Loucy (cell line): Measurements from ENCODE around the gene BRD2.

Experiments used
- EZH2phosphoT487 ChIP-seq: fragments of 200-600 bp; IDR thresholded peaks from 2 replicates; pipeline ENCODE4 v1.6.1; 2018; ENCODE audit warnings: antibody characterized with exemption, mild to moderate bottlenecking, moderate library complexity, borderline replicate concordance
- TF ChIP-seq, protein P1 (sequence below): fragments of 200-600 bp; sonication (generic); conservative IDR thresholded peaks from 2 replicates; pipeline ENCODE4 v1.5.1; 2014; ENCODE audit warnings: mild to moderate bottlenecking, antibody characterized with exemption, low read length

DNA sequence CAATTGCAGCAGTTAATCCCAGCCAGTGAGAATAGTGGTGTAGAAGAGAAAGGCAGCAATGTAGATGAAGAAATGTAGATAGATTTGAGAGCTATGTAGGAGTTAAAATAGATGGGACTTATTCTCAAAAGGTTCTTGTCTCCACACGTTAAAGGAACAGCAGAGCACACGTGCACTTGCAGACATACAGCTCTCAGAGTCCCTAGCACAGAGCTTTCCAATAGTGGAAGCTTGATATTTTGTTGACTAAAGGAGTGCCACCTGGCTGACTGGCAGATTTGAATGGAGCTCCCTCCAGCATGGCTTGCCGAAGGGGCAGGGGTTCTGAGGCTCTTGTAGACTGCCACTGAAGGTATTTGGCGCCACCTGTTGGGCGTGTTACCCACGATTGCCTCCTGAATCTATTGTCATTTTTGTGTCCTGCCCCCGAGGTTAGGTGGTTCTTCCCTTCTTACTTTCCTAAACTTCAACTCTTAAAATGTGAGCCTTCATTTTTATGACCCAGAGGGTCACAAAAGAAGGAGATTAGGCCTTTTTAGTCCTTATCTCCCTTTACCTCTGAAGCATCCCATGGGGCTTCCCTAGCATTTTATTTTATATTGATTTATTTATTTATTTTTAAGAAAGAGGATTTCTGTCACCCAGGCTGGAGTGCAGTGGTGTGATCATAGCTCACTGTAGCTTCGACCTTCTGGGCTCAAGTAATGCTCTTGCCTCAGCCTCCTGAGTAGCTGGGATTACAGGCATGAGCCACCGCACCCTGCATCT, 16.4 kb downstream of the BRD2 start:
- TF ChIP-seq, protein P1, sequence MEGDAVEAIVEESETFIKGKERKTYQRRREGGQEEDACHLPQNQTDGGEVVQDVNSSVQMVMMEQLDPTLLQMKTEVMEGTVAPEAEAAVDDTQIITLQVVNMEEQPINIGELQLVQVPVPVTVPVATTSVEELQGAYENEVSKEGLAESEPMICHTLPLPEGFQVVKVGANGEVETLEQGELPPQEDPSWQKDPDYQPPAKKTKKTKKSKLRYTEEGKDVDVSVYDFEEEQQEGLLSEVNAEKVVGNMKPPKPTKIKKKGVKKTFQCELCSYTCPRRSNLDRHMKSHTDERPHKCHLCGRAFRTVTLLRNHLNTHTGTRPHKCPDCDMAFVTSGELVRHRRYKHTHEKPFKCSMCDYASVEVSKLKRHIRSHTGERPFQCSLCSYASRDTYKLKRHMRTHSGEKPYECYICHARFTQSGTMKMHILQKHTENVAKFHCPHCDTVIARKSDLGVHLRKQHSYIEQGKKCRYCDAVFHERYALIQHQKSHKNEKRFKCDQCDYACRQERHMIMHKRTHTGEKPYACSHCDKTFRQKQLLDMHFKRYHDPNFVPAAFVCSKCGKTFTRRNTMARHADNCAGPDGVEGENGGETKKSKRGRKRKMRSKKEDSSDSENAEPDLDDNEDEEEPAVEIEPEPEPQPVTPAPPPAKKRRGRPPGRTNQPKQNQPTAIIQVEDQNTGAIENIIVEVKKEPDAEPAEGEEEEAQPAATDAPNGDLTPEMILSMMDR, result peak; percentile 84
- no peak for TF ChIP-seq EZH2phosphoT487
